Measurements from ENCODE around the gene CACNG5. TPM values are rescaled to one million over a fixed set of nuclear protein-coding genes. Genes with fewer than 3 reads are reported as not detected.

Gene CACNG5
- total RNA-seq (not detected), total RNA-seq (0 reads per million in 2 donors)

DNA sequence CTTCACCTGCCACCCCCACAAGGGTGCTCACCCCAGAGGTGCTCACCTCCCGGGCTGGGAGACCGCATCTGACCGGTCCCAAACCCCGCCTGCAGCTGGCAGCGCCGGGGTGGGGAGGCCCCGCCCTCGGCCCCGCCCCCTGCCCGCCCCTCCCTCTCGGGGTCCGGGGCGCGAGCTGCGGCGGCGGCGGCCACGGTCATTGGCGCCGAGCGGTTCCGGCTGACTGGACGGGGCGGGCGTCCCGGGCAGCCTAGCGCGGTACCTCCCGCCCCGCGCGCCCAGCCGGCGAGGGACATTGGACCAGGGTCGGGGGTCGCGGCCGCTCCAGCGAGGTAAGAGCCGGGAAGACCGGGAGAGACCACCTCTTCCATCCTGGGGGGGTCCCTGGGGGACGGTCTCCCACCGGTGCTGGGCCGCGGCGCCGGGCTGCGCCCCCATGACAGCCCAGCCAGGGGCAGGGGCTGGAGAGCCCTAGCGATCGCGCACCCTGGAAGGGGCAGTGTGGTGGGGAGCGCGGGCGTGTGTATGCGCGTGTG is at the start of gene CACNG5:
Gene CACNG5 (plus strand): TSS at position 199 of the 536 bp plus-strand sequence. CDS start 42,216 bp downstream, outside the sequence.
- no peak for ATAC-seq
- no peak for DNase-seq
- H3K36me3 Mint-ChIP-seq (ENCODE audit: low read depth) = peaks cover 5% of the 10 kb centered on the region
- peaks cover 4% of the 10 kb centered on the region for H3K4me1 Mint-ChIP-seq
- H3K9me3 ChIP-seq (ENCODE audit: control insufficient read depth, low read length, poor library complexity, severe bottlenecking) = no peaks in the 10 kb centered on the region
- no peak within 1 kb of the TSS for H3K27ac Mint-ChIP-seq
- peaks cover 80% of the 10 kb centered on the region for H3K27me3 Mint-ChIP-seq
- no peak within 1 kb of the TSS for H3K4me3 Mint-ChIP-seq

- DNase-seq (no peak), ATAC-seq (no peak)
- Mint-ChIP-seq H3K4me1 (peaks cover 3% of the 10 kb centered on the region), H3K4me3 (no peak overlapping the region), H3K27me3 (no peaks in the 10 kb centered on the region), H3K27ac (no peak overlapping the region), H3K36me3 (ENCODE audit: low read depth) (peaks cover 10% of the 10 kb centered on the region)
- no peaks in the 10 kb centered on the region for H3K9me3 ChIP-seq (ENCODE audit: control insufficient read depth, low read length, poor library complexity, severe bottlenecking)
Observed at GRCh38 chr17:66786107-66786506, 48.8 kb upstream of the CACNG5 start.

- Mint-ChIP-seq H3K4me3 (no peak overlapping the region), H3K4me1 (peaks cover 2% of the 10 kb centered on the region), H3K36me3 (ENCODE audit: low read depth) (peaks cover 13% of the 10 kb centered on the region), H3K27ac (no peak overlapping the region), H3K27me3 (no peaks in the 10 kb centered on the region)
- ATAC-seq (no peak), DNase-seq (no peak)
- H3K9me3 ChIP-seq (ENCODE audit: control insufficient read depth, low read length, poor library complexity, severe bottlenecking) = no peaks in the 10 kb centered on the region
Observed at GRCh38 chr17:66787914-66788313, 47.0 kb upstream of the CACNG5 start.

- H3K9me3 ChIP-seq (ENCODE audit: control insufficient read depth, low read length, poor library complexity, severe bottlenecking) = no peaks in the 10 kb centered on the region
- no peak for DNase-seq
- H3K27me3 Mint-ChIP-seq = no peaks in the 10 kb centered on the region
- H3K4me1 Mint-ChIP-seq = peaks cover 2% of the 10 kb centered on the region
- ATAC-seq = no peak
- no peak overlapping the region for H3K4me3 Mint-ChIP-seq
- no peak overlapping the region for H3K27ac Mint-ChIP-seq
- peaks cover 13% of the 10 kb centered on the region for H3K36me3 Mint-ChIP-seq (ENCODE audit: low read depth)
Observed at GRCh38 chr17:66789093-66789492, 45.8 kb upstream of the CACNG5 start.

- H3K4me1 Mint-ChIP-seq = peaks cover 2% of the 10 kb centered on the region
- DNase-seq = no peak
- H3K27me3 Mint-ChIP-seq = no peaks in the 10 kb centered on the region
- H3K27ac Mint-ChIP-seq = peak overlapping the region; percentile 14
- no peak overlapping the region for H3K4me3 Mint-ChIP-seq
- peaks cover 13% of the 10 kb centered on the region for H3K36me3 Mint-ChIP-seq (ENCODE audit: low read depth)
- no peak for ATAC-seq
- H3K9me3 ChIP-seq (ENCODE audit: control insufficient read depth, low read length, poor library complexity, severe bottlenecking) = no peaks in the 10 kb centered on the region
Observed at GRCh38 chr17:66789961-66790437, 44.9 kb upstream of the CACNG5 start.

GRCh38 chr17:66790501-66791061 is 44.3 kb upstream of the CACNG5 start:
- Mint-ChIP-seq H3K4me1 (peaks cover 2% of the 10 kb centered on the region), H3K27me3 (no peaks in the 10 kb centered on the region), H3K36me3 (ENCODE audit: low read depth) (peaks cover 13% of the 10 kb centered on the region), H3K4me3 (no peak overlapping the region), H3K27ac (peak overlapping the region; percentile 14)
- no peaks in the 10 kb centered on the region for H3K9me3 ChIP-seq (ENCODE audit: control insufficient read depth, low read length, poor library complexity, severe bottlenecking)
- DNase-seq = no peak
- no peak for ATAC-seq

- no peaks in the 10 kb centered on the region for H3K9me3 ChIP-seq (ENCODE audit: control insufficient read depth, low read length, poor library complexity, severe bottlenecking)
- ATAC-seq (no peak), DNase-seq (no peak)
- no peaks in the 10 kb centered on the region for H3K27me3 Mint-ChIP-seq
- H3K4me1 Mint-ChIP-seq = peaks cover 2% of the 10 kb centered on the region
- H3K36me3 Mint-ChIP-seq (ENCODE audit: low read depth) = peaks cover 13% of the 10 kb centered on the region
- H3K4me3 Mint-ChIP-seq = peak overlapping the region; percentile 7
- H3K27ac Mint-ChIP-seq = no peak overlapping the region
Observed at GRCh38 chr17:66791347-66791746, 43.6 kb upstream of the CACNG5 start.

GRCh38 chr17:66793814-66794213 is 41.1 kb upstream of the CACNG5 start:
- H3K9me3 ChIP-seq (ENCODE audit: control insufficient read depth, low read length, poor library complexity, severe bottlenecking) = no peaks in the 10 kb centered on the region
- Mint-ChIP-seq H3K4me3 (no peak overlapping the region), H3K36me3 (ENCODE audit: low read depth) (peaks cover 9% of the 10 kb centered on the region), H3K4me1 (no peaks in the 10 kb centered on the region), H3K27me3 (no peaks in the 10 kb centered on the region), H3K27ac (peak overlapping the region; percentile 72)
- no peak for DNase-seq
- no peak for ATAC-seq

- Mint-ChIP-seq H3K36me3 (ENCODE audit: low read depth) (peaks cover 10% of the 10 kb centered on the region), H3K4me1 (no peaks in the 10 kb centered on the region), H3K27me3 (no peaks in the 10 kb centered on the region), H3K27ac (no peak overlapping the region), H3K4me3 (no peak overlapping the region)
- DNase-seq = no peak
- H3K9me3 ChIP-seq (ENCODE audit: control insufficient read depth, low read length, poor library complexity, severe bottlenecking) = no peaks in the 10 kb centered on the region
- ATAC-seq = no peak
Observed at GRCh38 chr17:66795486-66795885, 39.4 kb upstream of the CACNG5 start.

DNA sequence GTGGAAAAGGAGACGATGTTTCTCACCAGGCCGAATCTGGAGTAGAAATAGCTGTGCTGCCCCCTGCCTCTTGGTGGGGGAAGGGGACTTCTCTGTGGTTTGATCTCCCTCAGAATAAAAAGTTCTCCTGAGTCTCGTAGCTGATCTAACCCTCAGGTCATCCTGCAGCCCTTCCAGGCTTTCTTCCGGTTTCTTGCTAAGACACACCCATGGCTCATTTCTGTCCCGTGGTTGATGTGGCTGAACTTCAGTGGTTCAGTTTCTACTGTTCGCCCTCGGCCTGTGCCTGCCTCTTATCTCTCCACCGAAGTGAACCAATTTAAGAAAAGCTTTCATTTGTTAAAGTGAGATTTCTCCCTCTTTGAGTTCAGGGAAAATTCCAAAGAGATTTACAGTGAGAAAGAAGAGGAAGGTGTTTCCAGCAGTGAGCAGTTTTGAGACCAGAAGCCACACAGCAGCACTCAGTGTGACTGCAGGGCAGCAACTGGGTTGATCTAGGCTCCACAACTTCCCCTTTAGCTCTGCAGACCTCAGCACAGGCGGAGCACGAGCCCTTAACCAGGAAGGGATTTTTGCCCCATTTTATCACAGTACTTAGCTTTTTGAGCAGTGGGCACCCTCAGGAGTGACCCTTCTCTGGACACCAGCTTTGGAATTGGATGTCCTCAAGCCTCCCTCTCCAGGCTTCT is 34.9 kb upstream of the CACNG5 start:
- ATAC-seq = no peak
- DNase-seq = no peak
- H3K9me3 ChIP-seq (ENCODE audit: control insufficient read depth, low read length, poor library complexity, severe bottlenecking) = no peaks in the 10 kb centered on the region
- Mint-ChIP-seq H3K27ac (no peak overlapping the region), H3K4me1 (peaks cover 2% of the 10 kb centered on the region), H3K27me3 (no peaks in the 10 kb centered on the region), H3K36me3 (ENCODE audit: low read depth) (peaks cover 4% of the 10 kb centered on the region), H3K4me3 (no peak overlapping the region)

- peaks cover 3% of the 10 kb centered on the region for H3K36me3 Mint-ChIP-seq (ENCODE audit: low read depth)
- peaks cover 5% of the 10 kb centered on the region for H3K4me1 Mint-ChIP-seq
- ATAC-seq (no peak), DNase-seq (no peak)
- no peak overlapping the region for H3K4me3 Mint-ChIP-seq
- no peaks in the 10 kb centered on the region for H3K27me3 Mint-ChIP-seq
- no peak overlapping the region for H3K27ac Mint-ChIP-seq
- H3K9me3 ChIP-seq (ENCODE audit: control insufficient read depth, low read length, poor library complexity, severe bottlenecking) = no peaks in the 10 kb centered on the region
Observed at GRCh38 chr17:66803474-66803951, 31.4 kb upstream of the CACNG5 start.

DNA sequence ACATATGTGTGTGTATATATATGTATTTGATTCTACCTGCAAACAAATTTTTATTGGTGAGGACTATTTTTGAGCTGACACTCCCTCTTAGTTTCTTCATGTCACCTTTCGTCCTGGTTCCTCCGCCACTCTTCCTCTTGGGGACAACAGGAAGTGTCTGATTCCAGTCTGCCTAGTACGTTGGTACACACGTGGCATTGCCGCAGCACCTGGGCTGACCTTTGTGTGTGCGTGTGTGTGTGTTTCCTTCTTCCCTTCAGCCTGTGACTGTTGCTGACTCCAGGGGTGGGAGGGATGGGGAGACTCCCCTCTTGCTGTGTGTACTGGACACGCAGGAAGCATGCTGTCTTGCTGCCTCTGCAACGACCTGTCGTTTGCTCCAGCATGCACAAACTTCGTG is 29.4 kb upstream of the CACNG5 start:
- Mint-ChIP-seq H3K27ac (no peak overlapping the region), H3K4me1 (peaks cover 5% of the 10 kb centered on the region), H3K36me3 (ENCODE audit: low read depth) (no peaks in the 10 kb centered on the region), H3K4me3 (no peak overlapping the region), H3K27me3 (no peaks in the 10 kb centered on the region)
- H3K9me3 ChIP-seq (ENCODE audit: control insufficient read depth, low read length, poor library complexity, severe bottlenecking) = no peaks in the 10 kb centered on the region
- no peak for DNase-seq
- no peak for ATAC-seq

DNA sequence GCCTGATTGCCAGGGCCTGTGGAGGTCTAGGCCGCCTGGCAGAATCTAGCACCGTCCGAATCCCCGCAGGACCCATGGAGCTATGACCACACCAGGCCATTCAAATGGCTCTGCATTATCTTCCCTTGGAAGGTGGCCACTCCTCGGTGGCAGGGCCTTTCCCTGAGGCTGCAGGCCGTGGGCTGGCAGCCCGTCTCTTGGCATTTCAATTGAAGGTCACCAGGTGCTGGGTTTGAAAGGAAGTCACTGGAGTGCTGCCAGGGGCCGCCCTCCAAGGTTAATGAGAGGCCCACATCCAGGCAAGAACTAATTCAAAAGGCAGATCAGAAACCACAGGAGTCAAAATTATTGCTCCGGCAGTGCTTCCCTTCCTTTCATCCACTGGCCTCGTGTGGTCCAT is 27.7 kb upstream of the CACNG5 start:
- H3K4me1 Mint-ChIP-seq = peaks cover 5% of the 10 kb centered on the region

More for the DNA sequence above, 27.7 kb upstream of the CACNG5 start:
- H3K9me3 ChIP-seq (ENCODE audit: control insufficient read depth, low read length, poor library complexity, severe bottlenecking) = no peaks in the 10 kb centered on the region
- Mint-ChIP-seq H3K27me3 (no peaks in the 10 kb centered on the region), H3K36me3 (ENCODE audit: low read depth) (no peaks in the 10 kb centered on the region), H3K4me3 (no peak overlapping the region), H3K27ac (peak overlapping the region; percentile 19)
- ATAC-seq (no peak), DNase-seq (no peak)

Data from T-helper 17 cell (primary cell).